DOHH2 (cell line): ENCODE data around the gene NPIPB8.
"Not testable (repeated sequence)": the region's sequence is repeated elsewhere in the genome, so short reads cannot be mapped to it uniquely, and the experiment has no call there.

ENCODE experiments used
- CTCF ChIP-seq: fragments of 200-600 bp; sonication (generic); IDR thresholded peaks from one replicate; pipeline ENCODE4 v1.5.1; 2014; ENCODE audit warnings: antibody characterized with exemption, mild to moderate bottlenecking, low read depth, low read length; ENCODE audit not compliant: poor library complexity, severe bottlenecking
- EZH2phosphoT487 ChIP-seq: fragments of 200-600 bp; sonication (generic); IDR thresholded peaks from 2 replicates; pipeline ENCODE4 v1.6.1; 2017; ENCODE audit warnings: borderline replicate concordance, mild to moderate bottlenecking, antibody characterized with exemption, low read length, moderate library complexity, mixed read lengths

- TF ChIP-seq CTCF, EZH2phosphoT487: not testable (repeated sequence)
Measured at GRCh38 chr16:28701384-28701783, 63.5 kb downstream of the NPIPB8 start.
